ENCODE data around the gene SLC6A11. TPM values are rescaled to one million over a fixed set of nuclear protein-coding genes. Genes with fewer than 3 reads are reported as not detected.

The SLC6A11 gene
- total RNA-seq, 1 experiment from 2014 or later, result 0.02 TPM

DNA sequence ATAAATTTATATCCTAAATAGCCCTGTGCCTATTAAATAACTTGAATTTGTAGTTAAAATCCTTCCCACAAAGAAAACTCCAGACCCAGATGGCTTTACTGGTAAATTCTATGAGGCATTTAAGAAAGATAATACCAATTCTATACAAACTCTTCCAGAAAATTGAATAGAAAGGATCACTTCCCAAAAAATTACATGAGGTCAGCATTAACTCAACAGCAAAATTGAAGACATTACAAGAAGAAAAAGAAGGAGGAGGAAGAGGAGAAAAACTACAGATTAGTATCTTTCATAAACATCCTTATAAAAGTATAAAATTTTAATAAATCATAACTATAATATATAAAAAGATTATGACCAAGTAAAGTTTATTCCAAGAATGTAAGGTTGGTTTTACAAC is 29.4 kb upstream of the SLC6A11 start:
- DNase-seq (ENCODE audit: extremely low read depth, low read depth), result no peak

DNA sequence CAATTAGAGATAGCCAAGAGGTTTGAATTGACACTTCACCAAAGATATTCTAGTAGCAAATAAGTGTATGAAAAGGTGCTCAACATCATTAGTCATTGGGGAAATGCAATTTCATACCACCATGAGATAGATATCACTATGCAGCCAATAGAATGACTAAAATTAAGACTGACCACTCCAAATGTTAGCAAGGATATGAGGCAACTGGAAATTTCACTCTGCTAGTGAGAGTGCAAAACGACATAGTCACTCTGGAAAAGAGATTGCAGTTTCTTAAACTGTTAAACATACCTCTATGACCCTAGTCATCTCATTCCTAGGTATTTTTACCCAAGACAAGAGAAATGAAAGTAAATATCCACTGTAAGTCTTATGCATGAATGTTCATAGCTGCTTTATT is 27.6 kb upstream of the SLC6A11 start:
- no peak for DNase-seq (ENCODE audit: extremely low read depth, low read depth)

DNA sequence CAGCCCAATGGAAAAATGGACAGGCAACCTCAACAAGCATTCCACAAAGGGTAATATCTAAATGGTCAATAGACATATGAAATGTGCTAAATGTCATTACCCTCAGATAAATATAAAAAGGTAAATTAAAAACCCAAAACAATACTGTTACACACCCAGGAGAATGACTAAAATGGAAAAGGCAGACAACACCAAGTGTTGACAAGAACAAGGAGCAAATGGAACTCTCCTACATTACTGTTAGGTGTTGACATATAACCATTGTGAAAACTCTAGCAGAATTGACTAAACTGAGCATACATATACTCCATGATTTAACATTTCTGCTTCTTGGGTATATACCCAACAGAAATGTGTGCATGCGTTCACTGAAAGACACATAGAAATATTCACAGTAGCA is 25.3 kb upstream of the SLC6A11 start:
- DNase-seq (ENCODE audit: extremely low read depth, low read depth), result no peak

DNA sequence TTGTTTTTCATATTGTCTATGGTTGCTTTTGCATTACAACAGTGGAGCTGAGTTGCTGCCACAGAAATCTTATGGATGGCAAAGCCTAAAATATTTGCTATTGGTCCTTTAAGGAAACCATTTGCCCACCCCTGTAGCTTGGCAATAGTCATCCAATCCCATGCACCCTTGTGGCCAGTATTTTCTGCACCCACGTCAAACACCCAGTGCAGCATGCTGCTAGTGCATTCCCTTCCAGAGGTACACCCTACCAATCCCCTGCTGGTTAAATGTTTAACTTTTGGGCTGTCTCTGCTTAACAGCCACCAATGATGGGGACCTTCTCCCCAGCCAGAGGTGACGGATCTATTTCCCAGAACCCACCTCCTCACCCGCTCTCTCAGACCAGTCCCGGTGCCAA is 23.8 kb upstream of the SLC6A11 start:
- no peak for DNase-seq (ENCODE audit: extremely low read depth, low read depth)

DNA sequence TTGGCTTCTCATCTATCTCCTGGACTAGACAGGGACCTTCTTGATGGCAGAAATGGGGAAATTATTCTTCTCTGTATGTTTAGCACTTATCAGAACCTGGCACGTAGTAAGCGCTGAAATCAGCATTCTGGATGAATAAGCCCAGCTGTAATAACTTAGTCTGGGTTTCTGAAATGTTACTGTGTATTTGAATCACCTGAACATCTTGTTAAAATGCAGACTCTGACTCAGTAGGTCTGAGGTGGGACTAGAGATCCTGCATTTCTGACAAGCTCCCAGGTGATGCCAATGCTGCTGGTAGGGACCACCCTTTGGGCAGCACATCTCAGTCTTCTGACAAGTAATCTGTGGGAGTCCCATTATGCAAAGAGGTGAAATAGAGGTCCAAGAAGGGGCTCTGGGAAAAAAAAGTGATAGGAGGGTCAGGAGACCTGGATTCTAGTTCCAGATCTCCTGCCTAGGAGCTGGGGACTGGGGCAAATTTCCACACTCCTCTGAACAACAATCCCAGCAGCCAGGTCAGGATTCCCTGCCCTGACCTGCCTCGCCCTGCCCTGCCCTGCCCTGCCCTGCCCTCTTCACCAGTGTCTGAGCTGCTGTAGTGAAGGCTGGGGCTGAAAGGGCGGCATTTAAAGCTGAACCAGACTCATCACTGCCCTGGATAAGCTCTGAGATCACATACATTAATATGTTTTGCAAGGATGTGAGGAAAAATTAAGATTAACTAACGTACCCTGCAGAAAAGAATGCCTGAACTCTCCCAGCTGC is 17.2 kb upstream of the SLC6A11 start:
- DNase-seq (ENCODE audit: extremely low read depth, low read depth), result no peak

DNA sequence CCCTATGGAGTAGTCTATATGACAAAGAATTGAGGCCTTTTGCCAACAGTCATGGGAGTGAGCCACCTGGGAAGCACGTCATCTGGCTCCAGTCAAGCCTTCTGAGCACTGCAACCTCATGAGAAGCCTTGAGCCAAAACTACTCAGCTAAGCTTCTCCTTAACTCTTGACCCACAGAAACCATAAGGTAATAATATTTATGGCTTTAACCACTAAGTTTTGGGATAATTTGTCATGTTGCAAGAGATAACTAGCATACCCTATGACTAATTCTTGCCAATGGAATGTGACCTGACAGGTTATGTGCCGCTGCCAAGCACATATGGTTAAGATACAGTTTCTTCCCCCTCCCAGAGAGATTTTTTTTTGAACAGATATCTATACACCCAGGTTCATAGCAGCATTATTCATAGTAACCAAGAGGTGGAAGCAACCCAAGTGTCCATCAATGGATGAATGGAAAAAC is 11.8 kb upstream of the SLC6A11 start:
- no peak for DNase-seq (ENCODE audit: extremely low read depth, low read depth)

DNA sequence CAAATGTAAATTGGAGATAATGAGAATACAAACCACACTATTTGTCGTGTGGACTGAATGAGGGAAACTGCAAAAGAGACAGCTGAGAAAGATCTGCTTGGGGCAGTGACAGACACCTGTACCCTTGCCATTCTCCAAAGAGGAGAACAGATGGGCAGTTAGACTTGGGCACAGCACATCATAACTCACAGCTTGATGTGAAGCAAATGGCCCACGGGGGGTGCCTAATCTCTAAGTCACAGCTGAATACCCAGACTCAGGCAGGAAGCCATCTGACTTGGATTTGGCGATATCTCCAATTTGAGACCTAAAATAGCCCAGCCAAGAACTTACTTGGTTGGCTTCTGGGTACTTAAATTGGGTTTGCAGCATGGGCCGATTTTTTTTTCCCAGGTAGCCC is 10.0 kb upstream of the SLC6A11 start:
- no peak for DNase-seq (ENCODE audit: extremely low read depth, low read depth)

DNA sequence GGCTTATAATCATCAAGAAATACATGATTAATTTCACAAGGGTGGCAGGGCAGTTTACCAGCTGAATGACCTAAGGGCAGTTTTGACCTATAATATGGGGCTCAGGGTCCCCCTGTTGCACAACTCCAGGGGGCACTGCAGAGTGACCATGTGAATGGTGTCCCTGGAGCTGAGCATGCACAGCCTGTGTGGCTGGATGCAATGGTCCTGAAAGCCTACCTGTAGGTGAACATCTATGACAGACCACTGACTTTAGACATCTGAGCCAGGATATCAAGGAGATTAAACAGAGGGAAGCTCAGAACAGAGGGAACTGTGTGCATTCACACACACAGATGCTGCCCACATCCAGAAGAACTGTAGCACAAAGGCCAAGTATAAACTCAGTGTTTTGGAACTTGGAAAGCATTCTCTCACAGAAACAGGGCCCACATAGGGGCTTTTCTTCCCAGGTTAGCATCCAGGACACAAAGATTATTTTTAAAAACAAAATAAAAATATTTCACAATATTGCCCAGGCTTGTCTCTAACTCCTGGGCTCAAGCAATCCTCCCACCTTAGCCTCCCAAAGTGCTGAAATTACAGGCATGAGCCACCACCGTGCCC is 7.8 kb upstream of the SLC6A11 start:
- no peak for DNase-seq (ENCODE audit: extremely low read depth, low read depth)

DNA sequence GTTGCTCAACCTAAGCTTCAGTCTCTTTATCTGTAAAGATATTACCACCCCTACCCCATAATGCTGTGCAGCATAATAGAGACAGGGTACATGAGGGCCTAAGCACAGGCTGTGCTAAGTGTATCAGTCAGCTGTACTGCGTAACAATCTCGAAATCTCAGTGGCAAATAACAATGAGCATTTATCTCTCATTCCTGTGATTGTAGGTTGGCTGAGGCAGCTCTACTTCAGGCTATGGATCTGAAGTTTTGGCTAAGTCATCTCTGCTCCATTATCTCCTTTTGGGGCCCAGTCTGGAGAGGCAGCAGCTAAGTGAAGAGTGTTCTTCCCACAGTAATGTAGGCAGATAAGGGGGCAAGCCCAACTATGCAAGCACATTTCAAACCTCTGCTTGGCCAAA is 7.1 kb upstream of the SLC6A11 start:
- no peak for DNase-seq (ENCODE audit: extremely low read depth, low read depth)

DNA sequence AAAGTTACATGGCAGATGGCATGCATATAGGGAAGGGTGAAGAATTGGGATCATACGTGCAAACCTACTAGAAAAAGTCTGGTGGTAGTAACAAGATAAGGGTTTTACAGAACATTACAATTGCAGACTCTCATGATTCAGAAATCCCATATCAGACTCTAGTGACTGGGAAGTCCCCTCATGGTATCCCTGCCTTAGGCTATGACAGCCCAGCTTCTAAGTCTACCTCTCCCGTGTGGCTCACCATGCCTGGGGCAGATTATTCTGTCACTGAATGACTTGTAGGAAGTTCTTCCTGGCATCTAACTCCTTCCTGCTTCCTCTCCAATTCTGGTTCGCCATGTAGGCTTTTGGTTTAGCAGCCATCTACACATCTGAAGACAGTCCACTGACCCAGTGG is 5.7 kb upstream of the SLC6A11 start:
- no peak for DNase-seq (ENCODE audit: extremely low read depth, low read depth)

DNA sequence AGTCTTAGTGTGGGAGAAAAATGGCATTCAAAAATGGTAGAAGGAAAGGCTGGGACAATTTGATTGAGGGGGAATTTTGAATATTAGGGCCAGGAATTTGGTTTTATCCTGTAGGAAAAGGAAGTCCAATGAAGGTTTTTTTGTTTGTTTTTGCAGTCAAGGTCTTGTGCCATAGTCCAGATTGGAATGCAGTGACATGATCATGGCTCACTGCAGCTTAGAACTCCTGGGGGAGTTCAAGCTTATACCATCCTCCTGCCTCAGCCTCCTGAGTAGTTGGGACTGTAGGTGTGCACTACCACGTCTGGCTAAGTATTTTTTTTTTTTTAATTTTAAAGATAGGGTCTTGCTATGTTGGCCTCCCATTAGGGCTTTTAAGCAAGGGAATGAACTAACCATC is 2.6 kb upstream of the SLC6A11 start:
- DNase-seq (ENCODE audit: extremely low read depth, low read depth), result no peak

DNA sequence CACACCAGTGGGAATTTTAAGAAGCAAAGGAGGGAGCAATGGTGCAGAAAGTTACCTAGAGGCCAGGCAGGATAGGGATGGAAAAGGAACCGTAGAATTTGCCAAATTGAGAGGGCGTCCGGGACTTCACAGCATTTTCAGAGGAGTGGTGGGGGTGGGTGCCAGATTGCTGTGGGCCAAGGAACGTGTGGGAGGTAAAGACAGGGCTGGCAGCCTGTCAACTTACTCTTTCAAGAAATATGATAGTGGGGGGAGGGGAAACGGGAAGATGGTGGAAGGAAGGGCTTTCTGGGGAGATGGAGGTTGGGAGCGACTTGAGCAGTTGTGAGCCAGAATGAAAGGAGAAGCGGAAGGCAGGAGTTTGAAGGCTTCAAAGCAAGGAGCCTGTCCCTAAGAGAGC is 1.4 kb upstream of the SLC6A11 start:
- no peak for DNase-seq (ENCODE audit: extremely low read depth, low read depth)

DNA sequence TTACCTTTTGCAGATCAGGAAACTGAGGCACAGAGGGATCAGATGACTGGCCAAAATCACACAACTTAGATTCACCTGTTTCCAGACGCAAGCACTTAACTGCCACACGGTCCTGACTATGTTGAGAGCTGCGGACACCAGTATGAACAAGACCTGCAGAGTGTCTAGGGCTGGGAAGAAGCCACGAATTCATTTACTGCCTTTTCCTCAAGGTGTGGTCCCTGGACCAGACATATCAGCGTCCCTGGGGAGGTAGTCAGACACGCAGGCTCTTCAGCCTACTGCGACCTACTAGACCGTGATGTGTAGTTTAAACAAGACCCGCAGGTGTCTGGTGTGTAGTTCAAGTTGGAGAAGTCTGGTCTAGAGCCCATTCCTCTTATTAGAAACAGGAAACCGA is 541 bp upstream of the SLC6A11 start:
- no peak for DNase-seq (ENCODE audit: extremely low read depth, low read depth)

DNA sequence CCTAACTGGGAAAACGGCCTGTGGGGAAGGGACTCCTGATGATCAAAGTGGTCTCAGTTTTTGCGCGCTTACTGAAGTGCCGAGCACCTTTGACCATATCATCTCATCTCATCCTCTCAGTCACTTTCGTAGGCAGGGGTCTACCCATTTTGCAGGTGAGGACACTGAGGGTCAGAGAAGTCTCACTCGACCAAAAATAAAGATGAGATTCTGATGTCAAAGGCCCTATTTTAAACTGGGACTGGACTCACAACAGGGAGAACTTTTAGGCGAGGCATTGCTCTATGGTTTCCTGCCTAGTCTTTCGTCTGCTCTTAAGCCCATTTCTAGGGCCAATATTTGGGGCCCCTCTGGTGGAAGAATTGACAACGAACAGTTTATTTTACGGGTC is 830 bp downstream of the SLC6A11 start:
- no peak for DNase-seq (ENCODE audit: extremely low read depth, low read depth)

DNA sequence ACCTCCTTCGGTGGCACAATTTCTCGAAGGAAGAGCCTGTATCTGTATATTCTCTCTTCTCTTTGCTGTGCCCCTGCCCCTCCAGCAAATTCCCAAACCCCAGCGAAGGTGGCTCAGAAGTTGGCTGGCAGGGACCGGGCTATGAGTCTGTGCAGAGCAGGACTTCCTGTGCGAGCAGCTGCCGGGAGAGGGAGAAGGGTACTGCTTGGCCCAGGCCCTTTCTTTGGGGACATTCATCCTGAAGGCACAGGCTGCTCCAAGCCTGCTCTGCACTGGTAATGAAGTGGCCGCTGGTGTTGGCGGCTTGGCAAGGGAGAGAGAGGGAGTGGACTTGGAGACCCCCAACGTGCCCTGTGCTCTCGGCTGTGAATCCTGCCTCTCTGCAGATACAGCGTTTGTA is 1.5 kb downstream of the SLC6A11 start:
- no peak for DNase-seq (ENCODE audit: extremely low read depth, low read depth)

DNA sequence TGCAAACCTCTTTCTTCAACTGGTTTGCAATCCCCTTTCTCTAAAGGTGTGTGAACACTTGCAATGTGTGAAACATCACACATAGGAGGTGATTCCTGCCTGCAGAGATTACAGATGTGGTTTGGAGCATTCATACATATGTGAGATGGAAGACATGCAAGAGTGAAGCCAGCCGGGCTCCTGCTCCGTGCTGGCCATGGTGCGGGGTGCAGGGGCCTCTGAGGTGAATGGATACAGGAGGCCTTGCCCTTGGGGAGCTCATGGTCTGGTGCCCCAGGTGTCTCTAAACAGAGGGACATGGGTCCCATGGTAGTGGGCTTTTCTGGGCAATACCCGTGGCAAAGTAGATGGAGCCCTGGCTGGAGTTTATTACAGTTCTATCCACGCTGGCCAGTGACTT is 6.0 kb downstream of the SLC6A11 start:
- no peak for DNase-seq (ENCODE audit: extremely low read depth, low read depth)

DNA sequence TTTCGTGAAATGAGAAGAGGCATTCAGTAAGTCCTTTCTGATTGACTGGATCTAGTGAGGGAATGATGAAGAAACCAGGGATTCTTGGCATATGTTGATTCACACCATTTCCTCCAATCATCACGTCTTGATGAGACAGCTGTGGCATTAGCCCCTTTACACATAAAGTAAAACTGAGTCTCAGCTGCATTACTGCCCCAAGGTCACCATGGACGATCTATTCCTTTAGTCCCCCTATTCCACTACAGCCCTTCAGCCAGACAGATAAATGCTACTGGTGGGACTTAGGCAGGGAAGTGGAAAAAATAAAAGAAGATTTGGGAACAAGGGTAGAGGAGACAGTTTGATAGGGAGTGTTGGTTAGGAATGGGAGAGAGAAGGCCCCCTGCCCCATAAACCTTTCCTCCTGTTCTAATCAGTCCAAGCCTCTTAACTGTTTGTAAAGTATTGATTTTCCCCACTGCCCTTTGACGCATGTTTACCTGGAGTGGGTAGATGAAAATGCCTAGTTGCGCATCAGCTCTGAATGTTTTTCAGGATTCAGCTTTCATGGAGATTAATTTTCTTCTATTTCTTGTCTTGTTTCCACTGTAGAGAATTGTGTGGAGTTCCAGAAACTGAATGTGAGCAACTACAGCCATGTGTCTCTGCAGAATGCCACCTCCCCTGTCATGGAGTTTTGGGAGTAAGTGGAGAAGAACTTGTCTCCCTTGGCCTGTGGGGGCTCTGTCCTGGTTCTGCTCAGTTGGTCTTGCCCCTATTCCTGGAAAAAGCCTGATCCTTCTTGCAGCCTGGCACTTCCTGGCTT is 6.9 kb downstream of the SLC6A11 start:
- DNase-seq (ENCODE audit: extremely low read depth, low read depth), result no peak

DNA sequence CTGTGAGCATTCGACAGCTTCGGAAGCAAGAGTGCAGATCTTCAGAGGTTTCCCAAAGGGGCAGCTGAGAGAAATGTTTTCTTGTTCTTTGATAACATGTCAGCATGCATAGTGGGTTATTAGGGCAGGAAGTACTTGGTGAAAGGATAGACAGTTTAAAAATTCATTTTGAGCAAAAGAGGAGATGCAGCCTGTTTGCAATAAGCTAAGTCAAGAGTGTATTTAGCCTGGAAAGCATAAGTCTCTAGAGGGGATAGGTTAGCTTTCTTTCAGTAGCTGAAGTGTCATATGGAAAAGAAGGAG is 7.4 kb downstream of the SLC6A11 start:
- no peak for DNase-seq (ENCODE audit: extremely low read depth, low read depth)

DNA sequence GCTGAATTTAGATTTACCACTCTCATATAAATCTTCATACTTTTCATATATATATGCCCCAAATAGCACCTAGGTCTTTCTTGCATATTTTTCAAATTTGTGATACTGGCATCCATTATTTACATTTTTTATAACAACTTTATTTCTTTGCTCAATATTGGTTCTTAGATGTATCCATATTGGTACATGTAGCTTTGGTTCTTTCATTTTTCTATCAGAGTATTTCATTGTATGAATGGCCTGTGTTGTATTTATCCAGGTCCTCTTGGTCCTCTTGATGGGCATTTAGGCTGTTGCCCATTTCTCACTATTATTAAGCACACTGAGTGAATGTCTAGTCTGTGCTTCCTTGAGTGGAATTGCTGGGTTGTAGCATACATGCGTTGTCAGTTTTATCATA is 8.4 kb downstream of the SLC6A11 start:
- no peak for DNase-seq (ENCODE audit: extremely low read depth, low read depth)

DNA sequence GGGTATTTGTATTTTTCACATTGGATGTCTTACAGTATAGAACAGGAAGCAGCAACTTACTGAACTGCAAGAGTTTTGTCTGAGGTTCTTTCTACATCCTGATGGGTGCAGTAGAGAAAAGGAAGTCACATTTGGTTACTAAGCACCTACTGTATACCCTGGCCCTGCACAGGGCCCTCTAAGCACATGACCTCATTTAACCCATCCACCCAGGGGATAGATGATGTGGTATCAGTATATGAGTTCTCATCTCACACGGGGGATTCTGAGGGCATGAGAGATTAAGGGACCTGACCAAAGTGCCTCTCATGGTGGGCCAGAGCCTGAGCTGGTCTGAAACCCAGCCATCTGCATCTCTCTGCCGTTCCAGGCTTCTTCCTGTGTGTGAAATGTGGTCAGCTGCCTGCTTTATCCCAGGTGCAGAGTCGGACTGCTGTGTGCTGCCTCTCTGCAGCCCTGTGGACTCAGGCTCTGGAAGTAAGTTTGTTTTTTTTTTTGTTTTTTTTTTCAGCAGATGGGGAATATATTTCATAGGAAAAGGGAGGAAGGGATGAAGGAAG is 17.9 kb downstream of the SLC6A11 start:
- DNase-seq (ENCODE audit: extremely low read depth, low read depth), result no peak

DNA sequence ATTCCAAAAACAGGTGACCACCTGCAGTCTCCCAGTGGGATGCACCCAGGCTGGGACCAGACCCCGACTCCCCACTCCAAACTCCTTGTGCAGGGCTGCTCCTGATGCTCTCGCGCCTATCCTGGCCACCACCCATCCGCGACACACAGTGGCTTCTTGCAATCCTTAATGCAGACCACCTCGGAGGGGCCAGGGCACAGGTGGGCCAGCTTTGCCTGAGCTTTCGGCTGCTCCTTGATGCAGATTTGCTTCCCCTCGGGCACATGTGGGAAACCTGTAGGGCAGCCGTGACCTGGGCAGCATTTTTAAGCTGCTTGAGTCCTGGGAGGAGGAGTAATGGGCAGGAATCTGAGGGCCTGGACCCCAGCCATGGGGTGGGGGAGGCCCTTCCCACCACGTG is 18.9 kb downstream of the SLC6A11 start:
- no peak for DNase-seq (ENCODE audit: extremely low read depth, low read depth)

DNA sequence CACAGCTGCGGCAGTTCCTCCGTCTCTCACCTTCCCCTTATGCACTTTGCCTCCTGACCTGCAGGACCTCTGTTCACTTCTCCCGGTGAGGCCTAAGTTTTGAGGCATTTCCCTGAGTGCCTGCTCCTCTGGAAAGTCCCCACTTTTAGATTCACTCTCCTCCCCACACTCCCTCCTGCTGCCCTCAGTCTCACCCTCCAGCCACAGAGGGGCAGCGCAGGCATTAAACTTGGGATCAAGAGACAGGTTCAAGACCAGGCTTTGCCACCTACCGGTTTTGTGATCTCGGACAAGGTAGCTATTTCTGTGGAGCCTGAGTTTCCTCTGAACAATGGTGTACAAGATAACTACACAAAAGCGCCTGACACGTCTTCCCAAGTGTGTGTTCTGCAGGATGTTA is 19.4 kb downstream of the SLC6A11 start:
- DNase-seq (ENCODE audit: extremely low read depth, low read depth), result no peak
